DND-41 (cell line): Measurements from ENCODE around the gene PRICKLE3.

Experiments used
- EZH2 ChIP-seq: IDR thresholded peaks from 3 replicates; pipeline ENCODE4 v1.6.1; 2012; ENCODE audit warnings: borderline replicate concordance, low read depth, mild to moderate bottlenecking, moderate library complexity, low read length, inconsistent platforms; ENCODE audit not compliant: severe bottlenecking
- TF ChIP-seq, protein P1 (sequence below): IDR thresholded peaks from 2 replicates; pipeline ENCODE4 v1.5.1; 2012; ENCODE audit warnings: borderline replicate concordance, low read length, moderate library complexity, mild to moderate bottlenecking; ENCODE audit not compliant: poor library complexity, severe bottlenecking; ENCODE audit errors: extremely low read depth

DNA sequence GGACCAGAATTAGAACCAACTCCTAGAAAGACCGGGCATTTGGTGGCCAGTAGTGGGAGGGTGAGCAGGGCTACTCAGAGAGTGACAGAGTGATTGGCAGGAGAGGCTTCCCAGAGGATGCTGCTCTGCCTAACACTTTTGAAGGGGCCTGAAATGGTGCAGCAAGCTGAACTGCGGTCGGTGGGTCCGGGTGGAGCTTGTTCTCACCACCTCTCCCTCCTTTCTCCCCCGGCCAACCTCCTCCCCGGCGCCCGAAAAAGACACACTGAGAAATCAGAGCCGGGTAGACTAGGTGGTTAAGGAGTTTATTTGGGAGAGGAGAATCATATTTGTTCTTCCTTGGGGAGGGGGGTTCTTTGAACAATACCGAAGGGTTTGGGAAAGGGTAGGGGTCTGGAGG is 1.4 kb upstream of the PRICKLE3 start:
- TF ChIP-seq, protein P1, sequence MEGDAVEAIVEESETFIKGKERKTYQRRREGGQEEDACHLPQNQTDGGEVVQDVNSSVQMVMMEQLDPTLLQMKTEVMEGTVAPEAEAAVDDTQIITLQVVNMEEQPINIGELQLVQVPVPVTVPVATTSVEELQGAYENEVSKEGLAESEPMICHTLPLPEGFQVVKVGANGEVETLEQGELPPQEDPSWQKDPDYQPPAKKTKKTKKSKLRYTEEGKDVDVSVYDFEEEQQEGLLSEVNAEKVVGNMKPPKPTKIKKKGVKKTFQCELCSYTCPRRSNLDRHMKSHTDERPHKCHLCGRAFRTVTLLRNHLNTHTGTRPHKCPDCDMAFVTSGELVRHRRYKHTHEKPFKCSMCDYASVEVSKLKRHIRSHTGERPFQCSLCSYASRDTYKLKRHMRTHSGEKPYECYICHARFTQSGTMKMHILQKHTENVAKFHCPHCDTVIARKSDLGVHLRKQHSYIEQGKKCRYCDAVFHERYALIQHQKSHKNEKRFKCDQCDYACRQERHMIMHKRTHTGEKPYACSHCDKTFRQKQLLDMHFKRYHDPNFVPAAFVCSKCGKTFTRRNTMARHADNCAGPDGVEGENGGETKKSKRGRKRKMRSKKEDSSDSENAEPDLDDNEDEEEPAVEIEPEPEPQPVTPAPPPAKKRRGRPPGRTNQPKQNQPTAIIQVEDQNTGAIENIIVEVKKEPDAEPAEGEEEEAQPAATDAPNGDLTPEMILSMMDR = no peak
- no peak for TF ChIP-seq EZH2
